Measurements from ENCODE around the gene CMTM3.

GRCh38 chr16:66660422-66661209 is 56.1 kb downstream of the CMTM3 start:
- TF ChIP-seq CTCF (IDR thresholded peaks at IDR 0.05), result no peak
- TF ChIP-seq ZFX (IDR thresholded peaks at IDR 0.05; ENCODE audit: borderline replicate concordance), result no peak
